Cardiac muscle cell (in vitro differentiated cells and primary cell): Measurements from ENCODE around the gene SLAMF7. TPM values are rescaled to one million over a fixed set of nuclear protein-coding genes. Genes with fewer than 3 reads are reported as not detected.
A peak's percentile ranks its signal among the peaks of the same experiment; 100 is the strongest.

Source experiments
- DNase-seq, 2 donors: peaks; one replicate each; pipeline versions ENCODE4 v3.0.0 to v3.0.0-alpha.2; 2010 to 2017; ENCODE audit warnings: low read depth in 1 of 2, low spot score in 1 of 2
- H3K27ac ChIP-seq: fragments of 200-600 bp; sonication (generic); 2 replicates; pipeline ENCODE4 v1.5.1; 2016
- H3K27me3 ChIP-seq: fragments of 200-600 bp; sonication (generic); 2 replicates; pipeline ENCODE4 v1.6.0; 2016; ENCODE audit warnings: control low read depth
- H3K36me3 ChIP-seq: fragments of 200-600 bp; sonication (generic); 2 replicates; pipeline ENCODE4 v1.5.1; 2016; ENCODE audit warnings: control low read depth
- H3K4me1 ChIP-seq: fragments of 200-600 bp; sonication (generic); 2 replicates; pipeline ENCODE4 v1.8.1; 2017; ENCODE audit warnings: low read depth, mild to moderate bottlenecking, mixed run types
- H3K4me3 ChIP-seq: fragments of 200-600 bp; sonication (generic); 2 replicates; pipeline ENCODE4 v1.5.1; 2016; ENCODE audit warnings: mild to moderate bottlenecking
- H3K9me3 ChIP-seq: fragments of 200-600 bp; sonication (generic); 2 replicates; pipeline ENCODE4 v1.5.1; 2017; ENCODE audit warnings: low read depth, mild to moderate bottlenecking, control low read depth
- CTCF ChIP-seq: IDR thresholded peaks from 2 replicates; pipeline ENCODE4 v1.5.1; 2012; ENCODE audit warnings: low read depth, mild to moderate bottlenecking, low read length
- polyA plus RNA-seq: library from polyadenylated mRNA; unstranded; fragments of >200 nt; fragmentation: Nextera tagmentation; extraction: Ambion mirVana; gene quantifications from 2 replicates; pipeline ENCODE4 v1.2.1, GENCODE V29; 2016
- total RNA-seq: library from RNA; depleted of rRNA; stranded (reverse); fragments of >200 nt; gene quantifications from 2 replicates; pipeline ENCODE4 v1.2.3, GENCODE V29; 2016

SLAMF7 gene
- total and polyA plus RNA-seq, 2 experiments from 2014 or later: not detected

GRCh38 chr1:160777486-160778089, 38.5 kb downstream of the SLAMF7 start:
- DNase-seq: peak; percentile 42 to 55
- no peaks in the 10 kb centered on the region for H3K4me1 ChIP-seq
- no peak overlapping the region for H3K27ac ChIP-seq
- H3K36me3 ChIP-seq: no peaks in the 10 kb centered on the region
- no peak overlapping the region for H3K4me3 ChIP-seq
- peak; percentile 56 for TF ChIP-seq CTCF
- H3K9me3 ChIP-seq: no peaks in the 10 kb centered on the region
- H3K27me3 ChIP-seq: peaks cover 4% of the 10 kb centered on the region

GRCh38 chr1:160778976-160779375, 39.9 kb downstream of the SLAMF7 start:
- DNase-seq: no peak
- TF ChIP-seq CTCF: no peak
- Histone ChIP-seq H3K4me3 (no peak overlapping the region), H3K4me1 (no peaks in the 10 kb centered on the region), H3K27me3 (peaks cover 4% of the 10 kb centered on the region), H3K36me3 (no peaks in the 10 kb centered on the region), H3K27ac (no peak overlapping the region), H3K9me3 (no peaks in the 10 kb centered on the region)

GRCh38 chr1:160779626-160780397, 40.8 kb downstream of the SLAMF7 start:
- no peaks in the 10 kb centered on the region for H3K36me3 ChIP-seq
- H3K27ac ChIP-seq: no peak overlapping the region
- H3K9me3 ChIP-seq: no peaks in the 10 kb centered on the region
- no peak overlapping the region for H3K4me3 ChIP-seq
- peak; percentile 36 for TF ChIP-seq CTCF
- H3K4me1 ChIP-seq: no peaks in the 10 kb centered on the region
- peaks cover 4% of the 10 kb centered on the region for H3K27me3 ChIP-seq
- peak in 1 of 2 donors; percentile 7 for DNase-seq

- Histone ChIP-seq H3K4me1 (no peaks in the 10 kb centered on the region), H3K36me3 (no peaks in the 10 kb centered on the region), H3K27ac (no peak overlapping the region), H3K27me3 (peaks cover 4% of the 10 kb centered on the region), H3K9me3 (no peaks in the 10 kb centered on the region), H3K4me3 (no peak overlapping the region)
- DNase-seq: no peak
- TF ChIP-seq CTCF: no peak
These were observed 41.3 kb downstream of the SLAMF7 start for GRCh38 chr1:160780398-160780755.

GRCh38 chr1:160781186-160781766, 42.2 kb downstream of the SLAMF7 start:
- H3K27me3 ChIP-seq: peaks cover 2% of the 10 kb centered on the region
- no peak for DNase-seq
- H3K36me3 ChIP-seq: no peaks in the 10 kb centered on the region
- no peaks in the 10 kb centered on the region for H3K9me3 ChIP-seq
- TF ChIP-seq CTCF: no peak
- no peak overlapping the region for H3K4me3 ChIP-seq
- H3K27ac ChIP-seq: no peak overlapping the region
- no peaks in the 10 kb centered on the region for H3K4me1 ChIP-seq
